ENCODE results near the gene JARID2.

Gene JARID2

DNA sequence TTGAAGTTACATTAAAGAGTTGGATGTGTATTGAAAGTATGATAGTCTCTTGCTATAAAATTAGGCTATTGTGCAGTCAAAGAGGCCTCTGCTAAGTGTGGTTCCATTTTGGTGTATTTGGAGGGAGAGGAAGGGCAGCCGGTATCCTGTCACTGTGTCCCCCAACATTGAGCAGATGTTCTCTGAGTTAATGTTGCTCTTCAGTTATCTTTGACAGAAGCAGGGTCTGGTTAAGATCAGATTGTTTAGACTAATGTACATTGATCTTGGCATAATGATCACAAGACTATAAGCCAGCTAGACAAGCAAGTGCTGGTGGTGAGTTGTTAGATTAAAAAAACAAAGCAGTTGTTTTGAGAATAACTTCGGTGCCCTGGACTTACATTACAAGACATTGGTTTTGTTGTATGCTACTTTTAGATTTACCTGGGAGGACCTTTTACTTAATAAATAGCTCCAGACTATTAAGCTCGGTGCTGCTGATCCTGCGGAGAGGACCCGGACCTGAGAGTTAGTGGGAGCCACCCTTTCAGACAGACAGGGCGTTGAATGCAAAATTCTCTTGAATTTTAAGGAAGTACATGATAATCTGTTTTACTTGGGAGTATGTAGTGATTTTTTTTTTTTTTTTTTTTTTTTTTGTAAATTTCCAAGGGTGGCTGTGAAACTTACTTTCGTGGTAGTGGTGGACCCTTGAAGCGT, 97.8 kb downstream of the JARID2 start:
- H3K9me3 ChIP-seq (ENCODE audit: control insufficient read depth, low read length) = no peaks in the 10 kb centered on the region
- TF ChIP-seq, protein P1, sequence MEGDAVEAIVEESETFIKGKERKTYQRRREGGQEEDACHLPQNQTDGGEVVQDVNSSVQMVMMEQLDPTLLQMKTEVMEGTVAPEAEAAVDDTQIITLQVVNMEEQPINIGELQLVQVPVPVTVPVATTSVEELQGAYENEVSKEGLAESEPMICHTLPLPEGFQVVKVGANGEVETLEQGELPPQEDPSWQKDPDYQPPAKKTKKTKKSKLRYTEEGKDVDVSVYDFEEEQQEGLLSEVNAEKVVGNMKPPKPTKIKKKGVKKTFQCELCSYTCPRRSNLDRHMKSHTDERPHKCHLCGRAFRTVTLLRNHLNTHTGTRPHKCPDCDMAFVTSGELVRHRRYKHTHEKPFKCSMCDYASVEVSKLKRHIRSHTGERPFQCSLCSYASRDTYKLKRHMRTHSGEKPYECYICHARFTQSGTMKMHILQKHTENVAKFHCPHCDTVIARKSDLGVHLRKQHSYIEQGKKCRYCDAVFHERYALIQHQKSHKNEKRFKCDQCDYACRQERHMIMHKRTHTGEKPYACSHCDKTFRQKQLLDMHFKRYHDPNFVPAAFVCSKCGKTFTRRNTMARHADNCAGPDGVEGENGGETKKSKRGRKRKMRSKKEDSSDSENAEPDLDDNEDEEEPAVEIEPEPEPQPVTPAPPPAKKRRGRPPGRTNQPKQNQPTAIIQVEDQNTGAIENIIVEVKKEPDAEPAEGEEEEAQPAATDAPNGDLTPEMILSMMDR (IDR thresholded peaks at IDR 0.05) = no peak
- H3K4me1 ChIP-seq = no peaks in the 10 kb centered on the region
- H3K79me2 ChIP-seq = peaks cover 25% of the 10 kb centered on the region
- H3K4me3 ChIP-seq (ENCODE audit: low read depth, low read length) = no peak overlapping the region
- H3K27me3 ChIP-seq (ENCODE audit: control insufficient read depth, insufficient read depth, low read length) = no peaks in the 10 kb centered on the region
- H3K27ac ChIP-seq = no peak overlapping the region
- no peak overlapping the region for H2AFZ ChIP-seq
- no peak overlapping the region for H3K9ac ChIP-seq
- no peaks in the 10 kb centered on the region for H3K36me3 ChIP-seq (ENCODE audit: control insufficient read depth, insufficient read depth, low read length)
- no peak overlapping the region for H3K4me2 ChIP-seq (ENCODE audit: low read length)

DNA sequence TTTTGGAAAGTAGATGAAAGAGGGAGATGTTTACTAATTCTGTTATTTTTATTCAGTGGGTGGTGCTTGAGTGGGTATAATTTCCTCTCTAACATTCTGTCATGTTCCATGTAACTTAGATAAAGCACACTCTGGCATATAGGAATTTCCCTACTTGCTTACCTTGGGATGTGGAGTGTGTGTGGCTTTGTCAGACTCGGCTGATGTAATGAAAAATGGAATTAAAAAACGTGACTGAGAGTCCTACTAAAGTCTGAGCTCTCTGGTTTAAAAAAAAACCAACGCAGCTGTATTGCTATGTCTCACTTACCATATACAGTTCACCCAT, 98.3 kb downstream of the JARID2 start:
- Histone ChIP-seq H3K27ac (no peak overlapping the region), H3K4me2 (ENCODE audit: low read length) (no peak overlapping the region), H3K4me1 (no peaks in the 10 kb centered on the region), H3K9me3 (ENCODE audit: control insufficient read depth, low read length) (no peaks in the 10 kb centered on the region), H3K79me2 (peaks cover 20% of the 10 kb centered on the region), H3K4me3 (ENCODE audit: low read depth, low read length) (no peak overlapping the region), H2AFZ (no peak overlapping the region), H3K27me3 (ENCODE audit: control insufficient read depth, insufficient read depth, low read length) (no peaks in the 10 kb centered on the region), H3K9ac (no peak overlapping the region), H3K36me3 (ENCODE audit: control insufficient read depth, insufficient read depth, low read length) (no peaks in the 10 kb centered on the region)
- TF ChIP-seq, protein P1 (IDR thresholded peaks at IDR 0.05) = no peak

DNA sequence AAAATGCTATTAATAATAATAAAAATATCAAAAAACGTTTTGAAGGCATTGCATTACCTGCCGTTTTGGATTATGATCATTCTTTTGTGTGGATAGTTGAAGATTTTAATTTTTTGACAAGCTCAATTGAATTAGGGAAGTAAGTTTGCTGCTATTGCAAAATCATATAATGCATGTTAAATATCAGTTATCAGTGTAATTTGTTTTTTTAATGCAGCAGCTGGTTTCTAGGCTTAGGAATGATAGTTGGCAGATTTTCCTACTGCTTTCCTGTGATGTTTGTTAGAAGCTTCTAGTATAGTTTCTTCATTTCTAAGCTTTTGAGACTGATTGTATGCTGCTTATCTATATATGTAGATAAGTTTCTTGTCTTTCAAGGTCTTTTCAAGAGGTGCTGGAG, 99.0 kb downstream of the JARID2 start:
- no peaks in the 10 kb centered on the region for H3K9me3 ChIP-seq (ENCODE audit: control insufficient read depth, low read length)
- no peak overlapping the region for H2AFZ ChIP-seq
- no peak overlapping the region for H3K4me3 ChIP-seq (ENCODE audit: low read depth, low read length)
- peaks cover 22% of the 10 kb centered on the region for H3K79me2 ChIP-seq
- no peak overlapping the region for H3K4me2 ChIP-seq (ENCODE audit: low read length)
- TF ChIP-seq, protein P1 (IDR thresholded peaks at IDR 0.05) = no peak
- H3K36me3 ChIP-seq (ENCODE audit: control insufficient read depth, insufficient read depth, low read length) = no peaks in the 10 kb centered on the region
- no peaks in the 10 kb centered on the region for H3K27me3 ChIP-seq (ENCODE audit: control insufficient read depth, insufficient read depth, low read length)
- H3K4me1 ChIP-seq = no peaks in the 10 kb centered on the region
- no peak overlapping the region for H3K27ac ChIP-seq
- H3K9ac ChIP-seq = no peak overlapping the region

DNA sequence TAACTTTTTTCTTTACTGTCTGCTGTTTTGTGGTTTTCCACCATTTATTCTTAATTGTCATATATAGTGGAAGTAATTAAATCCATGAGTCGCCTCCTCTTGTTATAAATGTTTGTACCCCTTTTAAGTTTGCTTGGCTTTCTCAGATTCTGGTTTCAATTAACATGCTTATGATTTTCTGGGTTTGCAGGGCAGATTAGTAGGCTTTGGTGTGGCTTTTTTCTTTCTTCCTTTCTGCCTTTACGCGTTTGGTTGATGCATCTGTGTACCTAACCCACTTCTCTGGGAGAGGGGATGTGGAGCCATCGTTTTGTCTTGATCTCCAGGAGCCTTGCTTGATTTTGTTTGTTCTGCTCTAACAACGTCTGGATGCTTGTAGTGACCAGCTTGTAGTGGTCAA, 100.4 kb downstream of the JARID2 start:
- no peaks in the 10 kb centered on the region for H3K27me3 ChIP-seq (ENCODE audit: control insufficient read depth, insufficient read depth, low read length)
- no peak overlapping the region for H2AFZ ChIP-seq
- no peak overlapping the region for H3K9ac ChIP-seq
- H3K4me1 ChIP-seq = no peaks in the 10 kb centered on the region
- H3K4me3 ChIP-seq (ENCODE audit: low read depth, low read length) = no peak overlapping the region
- no peaks in the 10 kb centered on the region for H3K9me3 ChIP-seq (ENCODE audit: control insufficient read depth, low read length)
- no peak overlapping the region for H3K27ac ChIP-seq
- H3K36me3 ChIP-seq (ENCODE audit: control insufficient read depth, insufficient read depth, low read length) = no peaks in the 10 kb centered on the region
- no peak overlapping the region for H3K4me2 ChIP-seq (ENCODE audit: low read length)
- TF ChIP-seq, protein P1 (IDR thresholded peaks at IDR 0.05) = no peak
- peaks cover 21% of the 10 kb centered on the region for H3K79me2 ChIP-seq

DNA sequence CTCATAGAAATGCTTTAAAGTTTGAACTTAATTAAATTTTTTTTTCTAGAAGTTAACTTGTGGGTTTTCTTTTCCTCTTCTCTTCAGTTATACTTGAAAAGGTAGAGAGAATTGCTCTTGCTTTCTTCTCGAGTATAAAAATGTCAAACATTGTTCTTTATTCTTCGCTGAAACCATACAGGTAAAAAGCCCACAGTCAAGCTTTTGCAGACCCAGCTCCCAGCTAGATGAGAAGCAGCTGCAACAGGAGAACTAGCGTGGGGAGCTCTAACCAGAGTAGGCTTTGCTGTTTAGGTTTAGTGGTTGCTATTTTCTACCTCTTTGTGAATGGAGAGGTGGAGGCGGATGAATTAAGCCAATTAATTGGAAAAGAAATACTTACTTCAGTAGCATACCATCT, 102.7 kb downstream of the JARID2 start:
- Histone ChIP-seq H3K79me2 (peaks cover 27% of the 10 kb centered on the region), H3K4me2 (ENCODE audit: low read length) (no peak overlapping the region), H3K36me3 (ENCODE audit: control insufficient read depth, insufficient read depth, low read length) (no peaks in the 10 kb centered on the region), H3K4me1 (no peaks in the 10 kb centered on the region), H3K4me3 (ENCODE audit: low read depth, low read length) (no peak overlapping the region), H3K27me3 (ENCODE audit: control insufficient read depth, insufficient read depth, low read length) (no peaks in the 10 kb centered on the region), H3K27ac (no peak overlapping the region), H3K9me3 (ENCODE audit: control insufficient read depth, low read length) (no peaks in the 10 kb centered on the region), H3K9ac (no peak overlapping the region), H2AFZ (no peak overlapping the region)
- TF ChIP-seq, protein P1 (IDR thresholded peaks at IDR 0.05) = no peak

All from parathyroid adenoma (tissue), 2 donors.